Astrocyte (in vitro differentiated cells and primary cell): ENCODE results near the gene DLGAP5.

Experiments used
- EZH2 ChIP-seq: IDR thresholded peaks from 2 replicates; pipeline ENCODE4 v1.6.1; 2012; ENCODE audit warnings: mild to moderate bottlenecking, low read length, inconsistent platforms; ENCODE audit not compliant: insufficient read depth
- TF ChIP-seq, protein P1 (sequence below): IDR thresholded peaks from 2 replicates; pipeline ENCODE4 v1.5.1; 2011; ENCODE audit warnings: low read depth, mild to moderate bottlenecking, inconsistent platforms, low read length, moderate library complexity; ENCODE audit not compliant: insufficient read depth

DNA sequence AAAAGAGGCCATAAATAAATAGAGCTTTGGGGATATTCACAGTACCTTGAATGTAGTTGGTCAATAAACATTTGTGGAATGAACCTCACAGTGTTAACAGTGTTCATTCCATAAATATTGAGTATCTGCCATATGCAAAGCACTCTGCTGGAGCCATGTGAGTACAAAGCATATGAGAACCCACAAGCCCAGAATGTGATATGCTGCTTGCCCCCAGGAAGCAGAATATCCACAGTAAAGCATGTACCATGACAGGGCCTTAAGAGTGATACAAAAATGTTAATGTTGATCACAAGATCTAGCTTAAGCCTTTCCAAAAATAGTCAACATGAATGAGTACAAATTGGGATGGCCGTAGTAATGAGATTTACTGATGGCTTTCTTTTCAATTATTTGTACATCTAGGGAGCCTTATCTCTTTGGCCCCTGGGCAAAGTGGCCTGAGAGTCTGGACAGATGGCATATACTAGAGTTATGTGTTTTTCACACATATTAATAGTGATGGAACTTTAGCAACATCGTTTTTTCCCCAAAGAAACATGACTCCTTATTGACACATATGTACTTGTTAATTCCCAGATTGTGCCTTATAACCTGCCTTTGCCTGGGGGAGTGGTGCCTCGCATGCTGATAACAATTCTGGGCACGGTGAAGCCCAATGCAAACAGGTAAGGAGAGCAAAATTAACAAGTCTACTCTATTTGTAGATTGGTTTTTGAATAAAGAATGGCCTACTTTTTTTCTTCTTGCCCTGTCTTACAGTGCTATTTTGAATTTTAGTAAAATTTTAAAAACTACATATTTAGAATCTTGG, 51.5 kb downstream of the DLGAP5 start:
- TF ChIP-seq, protein P1, sequence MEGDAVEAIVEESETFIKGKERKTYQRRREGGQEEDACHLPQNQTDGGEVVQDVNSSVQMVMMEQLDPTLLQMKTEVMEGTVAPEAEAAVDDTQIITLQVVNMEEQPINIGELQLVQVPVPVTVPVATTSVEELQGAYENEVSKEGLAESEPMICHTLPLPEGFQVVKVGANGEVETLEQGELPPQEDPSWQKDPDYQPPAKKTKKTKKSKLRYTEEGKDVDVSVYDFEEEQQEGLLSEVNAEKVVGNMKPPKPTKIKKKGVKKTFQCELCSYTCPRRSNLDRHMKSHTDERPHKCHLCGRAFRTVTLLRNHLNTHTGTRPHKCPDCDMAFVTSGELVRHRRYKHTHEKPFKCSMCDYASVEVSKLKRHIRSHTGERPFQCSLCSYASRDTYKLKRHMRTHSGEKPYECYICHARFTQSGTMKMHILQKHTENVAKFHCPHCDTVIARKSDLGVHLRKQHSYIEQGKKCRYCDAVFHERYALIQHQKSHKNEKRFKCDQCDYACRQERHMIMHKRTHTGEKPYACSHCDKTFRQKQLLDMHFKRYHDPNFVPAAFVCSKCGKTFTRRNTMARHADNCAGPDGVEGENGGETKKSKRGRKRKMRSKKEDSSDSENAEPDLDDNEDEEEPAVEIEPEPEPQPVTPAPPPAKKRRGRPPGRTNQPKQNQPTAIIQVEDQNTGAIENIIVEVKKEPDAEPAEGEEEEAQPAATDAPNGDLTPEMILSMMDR: no peak
- TF ChIP-seq EZH2: no peak
